Measurements from ENCODE around the gene CFAP410.

The CFAP410 gene

GRCh38 chr21:44316277-44316900 is 22.8 kb downstream of the CFAP410 start:
- no peak for DNase-seq

- no peak for DNase-seq
These were observed 23.4 kb downstream of the CFAP410 start for GRCh38 chr21:44315691-44316203.

GRCh38 chr21:44314561-44314960 is 24.6 kb downstream of the CFAP410 start:
- DNase-seq = no peak

- no peak for DNase-seq
These were observed 25.1 kb downstream of the CFAP410 start for GRCh38 chr21:44314128-44314527.

- no peak for DNase-seq
These were observed 25.7 kb downstream of the CFAP410 start for GRCh38 chr21:44313451-44313850.

- DNase-seq = no peak
These were observed 26.5 kb downstream of the CFAP410 start for GRCh38 chr21:44312716-44313115.

GRCh38 chr21:44312089-44312488 is 27.1 kb downstream of the CFAP410 start:
- no peak for DNase-seq

- no peak for DNase-seq
These were observed 28.3 kb downstream of the CFAP410 start for GRCh38 chr21:44310628-44311507.

GRCh38 chr21:44306936-44307704 is 32.1 kb downstream of the CFAP410 start:
- DNase-seq = no peak

- no peak for DNase-seq
These were observed 33.5 kb downstream of the CFAP410 start for GRCh38 chr21:44305691-44306090.

- DNase-seq = peak; percentile 89
These were observed 34.3 kb downstream of the CFAP410 start for GRCh38 chr21:44304877-44305293.

- DNase-seq = no peak
These were observed 35.1 kb downstream of the CFAP410 start for GRCh38 chr21:44304011-44304616.

GRCh38 chr21:44303490-44303981 is 35.7 kb downstream of the CFAP410 start:
- DNase-seq = peak; percentile 58

GRCh38 chr21:44302573-44303401 is 36.4 kb downstream of the CFAP410 start:
- peak; percentile 52 for DNase-seq

GRCh38 chr21:44301961-44302406 is 37.2 kb downstream of the CFAP410 start:
- DNase-seq = no peak

GRCh38 chr21:44301141-44301540 is 38.0 kb downstream of the CFAP410 start:
- no peak for DNase-seq

- DNase-seq = peak; percentile 42
These were observed 38.8 kb downstream of the CFAP410 start for GRCh38 chr21:44300262-44300959.

GRCh38 chr21:44299458-44300261 is 39.5 kb downstream of the CFAP410 start, which contains the start of gene PFKL:
PFKL (plus strand) TSS chr21:44300053; CDS start chr21:44300106, 53 bp downstream.
- peak; percentile 70 for DNase-seq

- no peak for DNase-seq
These were observed 40.1 kb downstream of the CFAP410 start for GRCh38 chr21:44299085-44299457.

- DNase-seq = no peak
These were observed 40.9 kb downstream of the CFAP410 start for GRCh38 chr21:44298301-44298700.

Data from NCI-H82 (cell line).